Mesothelial cell of epicardium (in vitro differentiated cells): ENCODE data around the gene MUSTN1. TPM values are rescaled to one million over a fixed set of nuclear protein-coding genes. Genes with fewer than 3 reads are reported as not detected.

Source experiments
- DNase-seq, 2 experiments: peaks; one replicate each; pipeline ENCODE4 v3.0.0; 2021; ENCODE audit warnings: low spot score in 2 of 2; ENCODE audit not compliant: unreplicated experiment in 2 of 2
- H3K27ac Mint-ChIP-seq: 2 replicates; pipeline ENCODE4 v1.8.0; 2021; ENCODE audit warnings: mixed read lengths
- H3K27me3 Mint-ChIP-seq: 2 replicates; pipeline ENCODE4 v1.8.0; 2021; ENCODE audit warnings: low read depth, mixed read lengths
- H3K36me3 Mint-ChIP-seq: 2 replicates; pipeline ENCODE4 v1.8.0; 2021; ENCODE audit warnings: mixed read lengths
- H3K4me1 Mint-ChIP-seq: 2 replicates; pipeline ENCODE4 v1.8.0; 2021; ENCODE audit warnings: mixed read lengths
- H3K4me3 Mint-ChIP-seq: 2 replicates; pipeline ENCODE4 v1.8.0; 2021; ENCODE audit warnings: mild to moderate bottlenecking, moderate library complexity, mixed read lengths
- H3K9me3 Mint-ChIP-seq: 2 replicates; pipeline ENCODE4 v1.8.0; 2021; ENCODE audit warnings: mixed read lengths
- total RNA-seq: library from RNA; stranded (reverse); gene quantifications from 3 replicates; pipeline ENCODE4 v1.2.1, GENCODE V29; 2021
- TF ChIP-seq, protein P1 (sequence below): fragments of 200-600 bp; sonication (generic); IDR thresholded peaks from one replicate; pipeline ENCODE4 v1.5.0; 2021; ENCODE audit warnings: antibody characterized with exemption; ENCODE audit not compliant: unreplicated experiment

The MUSTN1 gene
- total RNA-seq, 1 donor from 2014 or later, result 1.0 TPM

GRCh38 chr3:52805270-52806039 lies 29.4 kb downstream of the MUSTN1 start:
- no peak overlapping the region for H3K4me3 Mint-ChIP-seq
- TF ChIP-seq, protein P1, sequence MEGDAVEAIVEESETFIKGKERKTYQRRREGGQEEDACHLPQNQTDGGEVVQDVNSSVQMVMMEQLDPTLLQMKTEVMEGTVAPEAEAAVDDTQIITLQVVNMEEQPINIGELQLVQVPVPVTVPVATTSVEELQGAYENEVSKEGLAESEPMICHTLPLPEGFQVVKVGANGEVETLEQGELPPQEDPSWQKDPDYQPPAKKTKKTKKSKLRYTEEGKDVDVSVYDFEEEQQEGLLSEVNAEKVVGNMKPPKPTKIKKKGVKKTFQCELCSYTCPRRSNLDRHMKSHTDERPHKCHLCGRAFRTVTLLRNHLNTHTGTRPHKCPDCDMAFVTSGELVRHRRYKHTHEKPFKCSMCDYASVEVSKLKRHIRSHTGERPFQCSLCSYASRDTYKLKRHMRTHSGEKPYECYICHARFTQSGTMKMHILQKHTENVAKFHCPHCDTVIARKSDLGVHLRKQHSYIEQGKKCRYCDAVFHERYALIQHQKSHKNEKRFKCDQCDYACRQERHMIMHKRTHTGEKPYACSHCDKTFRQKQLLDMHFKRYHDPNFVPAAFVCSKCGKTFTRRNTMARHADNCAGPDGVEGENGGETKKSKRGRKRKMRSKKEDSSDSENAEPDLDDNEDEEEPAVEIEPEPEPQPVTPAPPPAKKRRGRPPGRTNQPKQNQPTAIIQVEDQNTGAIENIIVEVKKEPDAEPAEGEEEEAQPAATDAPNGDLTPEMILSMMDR, result no peak
- H3K27ac Mint-ChIP-seq, result no peak overlapping the region
- no peaks in the 10 kb centered on the region for H3K27me3 Mint-ChIP-seq
- no peaks in the 10 kb centered on the region for H3K36me3 Mint-ChIP-seq
- no peak for DNase-seq
- H3K9me3 Mint-ChIP-seq, result no peaks in the 10 kb centered on the region
- peaks cover 14% of the 10 kb centered on the region for H3K4me1 Mint-ChIP-seq

- TF ChIP-seq, protein P1, result no peak
- Mint-ChIP-seq H3K4me1 (peaks cover 24% of the 10 kb centered on the region), H3K9me3 (no peaks in the 10 kb centered on the region), H3K27me3 (no peaks in the 10 kb centered on the region), H3K4me3 (no peak overlapping the region), H3K27ac (peak overlapping the region; percentile 84), H3K36me3 (no peaks in the 10 kb centered on the region)
- DNase-seq, result no peak
Measured at GRCh38 chr3:52801839-52802238, 33.0 kb downstream of the MUSTN1 start.

DNA sequence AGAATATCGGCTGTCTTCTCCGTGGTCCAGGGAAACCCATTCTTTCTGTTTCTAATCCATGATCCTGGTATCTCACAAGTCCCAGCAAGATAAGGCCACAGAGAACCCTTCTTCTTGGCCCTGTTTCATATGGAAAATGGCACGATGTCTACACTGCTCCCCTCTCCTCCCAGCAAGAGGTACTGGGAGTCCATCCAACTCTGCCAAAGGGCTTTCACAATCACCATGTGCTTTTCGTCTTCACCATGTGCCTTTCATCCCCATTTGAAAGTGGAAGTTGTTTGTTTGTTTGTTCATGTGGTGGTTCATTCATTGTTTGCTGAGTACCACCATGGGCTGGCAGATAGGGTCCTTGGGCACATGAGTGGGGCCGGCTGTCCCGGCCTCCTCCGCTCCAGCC lies 34.7 kb downstream of the MUSTN1 start:
- H3K4me3 Mint-ChIP-seq, result no peak overlapping the region
- no peaks in the 10 kb centered on the region for H3K36me3 Mint-ChIP-seq
- peaks cover 24% of the 10 kb centered on the region for H3K4me1 Mint-ChIP-seq
- H3K9me3 Mint-ChIP-seq, result no peaks in the 10 kb centered on the region
- H3K27ac Mint-ChIP-seq, result no peak overlapping the region
- TF ChIP-seq, protein P1, result no peak
- DNase-seq, result no peak
- no peaks in the 10 kb centered on the region for H3K27me3 Mint-ChIP-seq

- Mint-ChIP-seq H3K4me3 (no peak overlapping the region), H3K36me3 (no peaks in the 10 kb centered on the region), H3K27me3 (no peaks in the 10 kb centered on the region), H3K27ac (peak overlapping the region; percentile 39), H3K4me1 (peaks cover 24% of the 10 kb centered on the region), H3K9me3 (no peaks in the 10 kb centered on the region)
- DNase-seq, result no peak
- TF ChIP-seq, protein P1, result peak; percentile 40
Measured at GRCh38 chr3:52798978-52799476, 35.8 kb downstream of the MUSTN1 start.

DNA sequence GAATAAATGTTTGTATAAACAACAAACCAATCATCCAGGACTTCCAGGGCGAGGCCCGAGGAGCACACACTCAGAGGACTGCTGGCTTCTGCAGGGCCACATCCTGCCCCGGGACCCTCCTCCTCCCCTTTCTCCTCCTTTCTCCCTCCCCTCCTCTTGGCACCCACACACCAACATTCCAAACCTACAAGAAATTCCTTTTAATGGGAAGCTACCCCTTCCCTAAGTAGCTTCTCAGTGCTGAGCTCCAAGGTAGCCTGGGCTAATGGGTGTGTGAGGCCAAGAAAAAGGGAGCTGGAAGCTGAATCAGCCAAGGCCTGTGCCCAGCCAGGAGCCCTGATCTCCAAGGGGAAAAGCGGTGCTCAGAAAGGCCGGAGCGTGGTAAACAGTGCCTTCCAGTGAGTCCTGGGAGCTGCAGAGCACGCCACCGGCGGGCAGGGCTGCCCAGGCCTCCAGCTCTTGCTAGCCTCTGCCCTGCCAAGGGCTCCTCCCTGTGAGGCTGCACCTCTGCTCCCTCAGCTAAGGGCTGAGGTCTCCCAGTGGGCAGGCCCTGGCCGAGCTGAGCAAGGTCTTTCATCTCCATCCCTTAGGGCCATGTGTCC lies 36.3 kb downstream of the MUSTN1 start:
- no peaks in the 10 kb centered on the region for H3K9me3 Mint-ChIP-seq
- no peaks in the 10 kb centered on the region for H3K36me3 Mint-ChIP-seq
- H3K27ac Mint-ChIP-seq, result no peak overlapping the region
- TF ChIP-seq, protein P1, result no peak
- H3K4me1 Mint-ChIP-seq, result peaks cover 24% of the 10 kb centered on the region
- H3K27me3 Mint-ChIP-seq, result no peaks in the 10 kb centered on the region
- H3K4me3 Mint-ChIP-seq, result no peak overlapping the region
- no peak for DNase-seq
